OCI-LY3 (cell line): ENCODE measurements around the gene HGS.

Experiments used
- EZH2phosphoT487 ChIP-seq: fragments of 200-600 bp; shearing (Covaris generic); IDR thresholded peaks from 2 replicates; pipeline ENCODE4 v1.6.1; 2018; ENCODE audit warnings: antibody characterized with exemption, mixed run types, low read depth
- TF ChIP-seq, protein P1 (sequence below): fragments of 200-600, 300-600 bp; sonication (generic); IDR thresholded peaks from 2 replicates; pipeline ENCODE4 v1.5.1; 2014; ENCODE audit warnings: antibody characterized with exemption, low read length, low read depth

DNA sequence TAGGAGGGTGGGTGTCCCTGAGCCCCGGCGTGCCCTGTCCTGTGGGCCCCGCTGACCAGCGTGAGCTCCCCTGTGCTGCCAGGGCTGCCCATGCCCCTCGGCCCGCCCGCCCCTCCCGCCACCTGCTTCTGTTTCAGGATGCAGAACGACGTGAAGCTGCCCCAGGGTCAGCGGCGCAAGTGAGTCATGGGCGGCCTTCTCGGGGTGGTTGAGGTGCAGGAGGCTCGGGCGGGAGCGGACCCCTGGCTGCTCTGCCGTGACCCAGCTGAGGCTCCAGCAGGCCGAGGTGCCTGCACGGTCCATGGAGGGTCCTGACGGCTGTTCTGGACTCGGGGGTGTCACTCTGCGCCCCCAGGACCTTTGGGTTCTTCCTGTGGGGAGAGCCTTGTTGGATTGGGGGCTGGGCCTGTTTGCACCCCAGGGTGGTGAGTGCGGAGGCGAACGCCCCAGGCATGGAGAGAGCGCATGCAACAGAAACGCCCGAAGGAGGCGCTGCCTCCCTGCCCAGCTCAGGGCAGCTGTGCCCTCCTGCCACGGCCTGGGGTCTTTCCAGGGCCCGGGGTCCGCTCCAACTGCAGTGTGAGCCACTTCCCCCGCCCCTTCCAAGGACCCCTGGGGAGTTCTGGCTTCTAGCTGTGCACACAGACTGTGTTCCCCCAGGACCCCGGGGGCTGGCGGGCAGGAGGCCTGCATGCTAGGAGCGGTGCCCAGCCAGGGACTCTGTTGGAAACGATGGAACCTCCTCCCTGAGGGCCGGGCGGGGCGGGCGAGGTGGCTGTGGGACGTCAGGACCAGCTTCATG, 32.3 kb downstream of the HGS start:
- TF ChIP-seq, protein P1, sequence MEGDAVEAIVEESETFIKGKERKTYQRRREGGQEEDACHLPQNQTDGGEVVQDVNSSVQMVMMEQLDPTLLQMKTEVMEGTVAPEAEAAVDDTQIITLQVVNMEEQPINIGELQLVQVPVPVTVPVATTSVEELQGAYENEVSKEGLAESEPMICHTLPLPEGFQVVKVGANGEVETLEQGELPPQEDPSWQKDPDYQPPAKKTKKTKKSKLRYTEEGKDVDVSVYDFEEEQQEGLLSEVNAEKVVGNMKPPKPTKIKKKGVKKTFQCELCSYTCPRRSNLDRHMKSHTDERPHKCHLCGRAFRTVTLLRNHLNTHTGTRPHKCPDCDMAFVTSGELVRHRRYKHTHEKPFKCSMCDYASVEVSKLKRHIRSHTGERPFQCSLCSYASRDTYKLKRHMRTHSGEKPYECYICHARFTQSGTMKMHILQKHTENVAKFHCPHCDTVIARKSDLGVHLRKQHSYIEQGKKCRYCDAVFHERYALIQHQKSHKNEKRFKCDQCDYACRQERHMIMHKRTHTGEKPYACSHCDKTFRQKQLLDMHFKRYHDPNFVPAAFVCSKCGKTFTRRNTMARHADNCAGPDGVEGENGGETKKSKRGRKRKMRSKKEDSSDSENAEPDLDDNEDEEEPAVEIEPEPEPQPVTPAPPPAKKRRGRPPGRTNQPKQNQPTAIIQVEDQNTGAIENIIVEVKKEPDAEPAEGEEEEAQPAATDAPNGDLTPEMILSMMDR = no peak
- no peak for TF ChIP-seq EZH2phosphoT487
